NOMO-1 (cell line): Measurements from ENCODE around the gene EPB41L1.

Experiments used
- DNase-seq, 2 experiments: peaks; one replicate each; lab custom pipeline; 2025; ENCODE audit not compliant: unreplicated experiment in 2 of 2; lab: John Stamatoyannopoulos, UW

Gene EPB41L1

DNA sequence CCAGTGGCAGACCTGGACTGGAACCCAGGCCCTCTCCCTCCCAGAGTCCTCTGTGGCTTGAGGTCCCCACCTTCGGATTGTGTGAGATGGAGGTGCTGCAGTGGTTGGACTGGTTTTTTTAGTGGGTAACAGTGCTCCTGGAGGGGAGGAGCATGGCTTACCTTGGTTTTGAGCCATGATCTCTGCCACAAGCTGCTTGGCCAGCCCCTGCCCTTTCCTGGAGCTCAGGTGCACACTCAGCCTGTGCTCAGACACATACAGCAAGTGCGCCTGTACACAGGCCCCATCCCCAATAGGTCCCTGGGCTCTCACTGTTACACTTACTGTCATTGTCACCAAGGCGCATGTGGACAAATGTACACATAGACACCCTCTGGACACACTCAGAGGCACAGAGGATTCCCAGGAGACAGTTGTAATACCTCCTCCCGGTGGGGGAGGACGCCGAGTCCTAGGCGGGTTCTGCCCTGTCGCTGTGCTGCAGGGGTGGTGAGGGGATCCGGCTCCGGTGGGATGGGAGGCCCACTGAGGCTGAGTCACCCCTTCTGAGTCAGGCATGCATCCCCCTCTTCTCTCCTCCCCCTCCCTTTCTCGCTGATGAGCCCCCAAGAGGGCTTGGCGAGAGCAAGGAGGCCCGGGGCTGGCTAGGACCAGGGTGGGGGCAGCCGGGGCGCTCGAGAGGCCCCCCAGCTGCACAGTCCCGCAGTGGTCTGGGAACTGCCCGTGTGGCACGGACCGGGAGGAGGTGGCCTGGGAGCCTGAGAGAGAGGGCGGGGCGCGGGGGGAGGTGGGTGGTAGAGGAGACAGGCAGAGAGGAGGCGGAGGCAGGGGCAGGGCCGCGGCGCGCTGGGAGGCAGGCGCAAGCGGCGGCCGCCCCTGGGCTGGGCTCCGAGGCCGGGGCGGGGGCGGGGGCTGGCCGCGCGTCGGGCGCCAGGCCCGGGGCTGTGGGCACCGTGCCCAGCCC, 522 bp upstream of the EPB41L1 start:
- no peak for DNase-seq

DNA sequence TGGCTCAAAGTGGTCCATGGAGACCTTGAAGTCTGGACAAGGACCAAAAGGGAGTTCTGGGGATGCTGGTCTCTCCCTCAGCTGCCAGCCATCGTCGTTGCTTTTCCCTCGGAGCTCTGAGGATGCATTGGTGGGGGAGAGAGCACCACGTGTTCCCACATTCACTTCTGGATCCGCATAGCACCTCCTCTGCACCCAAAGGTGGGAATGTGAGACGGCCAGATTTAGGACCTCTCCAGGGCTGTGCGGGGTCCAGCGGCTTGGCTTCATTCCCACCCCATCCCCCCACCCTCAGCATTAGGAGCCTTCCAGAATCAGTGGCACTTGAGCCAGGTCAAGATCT, 1.1 kb downstream of the EPB41L1 start:
- DNase-seq: no peak

DNA sequence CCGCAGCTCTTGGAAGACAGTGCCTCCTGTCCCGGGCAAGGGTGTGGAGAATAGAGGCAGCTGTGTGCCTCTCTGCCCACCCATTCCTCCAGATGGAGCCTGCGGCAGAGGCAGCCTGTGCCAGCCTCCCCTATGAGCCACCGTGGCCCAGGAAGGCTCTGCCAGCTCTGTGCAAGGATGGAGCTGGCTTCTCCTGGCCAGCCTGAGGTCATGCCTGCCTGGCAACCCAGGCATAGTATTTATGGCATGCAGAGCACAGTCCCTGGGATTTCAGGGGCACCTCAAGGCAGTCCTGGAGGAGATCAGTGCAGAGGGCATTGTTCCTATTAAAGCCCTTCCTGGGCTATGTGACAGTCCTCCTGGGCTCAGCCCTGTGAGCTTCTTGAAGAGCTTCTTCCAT, 1.5 kb downstream of the EPB41L1 start:
- no peak for DNase-seq

DNA sequence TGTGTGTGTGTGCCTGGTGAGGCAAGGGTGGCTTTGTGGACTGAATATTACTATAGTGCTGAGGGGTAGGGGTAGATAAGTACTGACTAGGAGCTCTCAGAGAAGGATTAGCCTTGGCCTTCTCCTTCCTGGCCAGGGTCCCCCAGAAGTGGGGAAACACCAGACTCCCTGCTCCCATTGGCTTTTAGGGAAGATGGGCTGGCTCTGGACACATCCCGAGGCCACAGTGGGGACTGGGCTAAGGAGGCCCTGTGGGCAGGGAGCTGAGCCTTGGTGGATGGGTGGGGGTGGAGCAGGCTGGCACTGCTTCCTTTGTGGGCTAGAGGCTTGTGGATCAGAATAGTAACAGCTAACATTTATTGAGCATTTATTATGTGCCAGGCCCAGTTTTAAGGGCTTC, 3.1 kb downstream of the EPB41L1 start:
- no peak for DNase-seq

DNA sequence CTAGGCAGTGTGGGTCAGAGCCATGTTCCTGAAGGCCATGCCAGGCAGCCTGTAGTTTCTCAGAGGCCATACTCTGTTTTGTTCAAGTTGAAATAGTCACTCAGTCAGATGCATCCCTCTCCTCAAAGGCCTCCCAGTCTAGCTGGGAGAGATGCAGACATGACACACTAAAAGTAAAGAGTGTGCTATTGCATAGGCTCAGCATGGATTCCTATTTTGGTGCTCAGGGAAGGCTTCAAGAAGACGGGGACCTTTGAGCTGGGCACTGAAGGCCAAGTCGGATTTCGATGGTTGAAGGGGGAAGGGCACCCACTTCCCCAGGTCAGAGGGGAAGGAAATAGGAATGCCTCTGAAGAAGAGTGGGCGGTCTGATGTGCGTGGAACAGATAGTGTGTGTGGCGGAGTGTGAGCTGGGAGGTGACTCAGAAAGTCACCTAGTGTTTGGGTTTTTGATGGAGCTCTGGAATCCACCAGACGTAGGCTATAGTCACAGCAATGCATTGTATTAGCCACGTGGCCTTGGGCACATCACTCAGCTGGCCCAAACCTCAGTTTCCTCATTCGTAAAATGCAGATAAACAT, 3.7 kb downstream of the EPB41L1 start:
- no peak for DNase-seq

DNA sequence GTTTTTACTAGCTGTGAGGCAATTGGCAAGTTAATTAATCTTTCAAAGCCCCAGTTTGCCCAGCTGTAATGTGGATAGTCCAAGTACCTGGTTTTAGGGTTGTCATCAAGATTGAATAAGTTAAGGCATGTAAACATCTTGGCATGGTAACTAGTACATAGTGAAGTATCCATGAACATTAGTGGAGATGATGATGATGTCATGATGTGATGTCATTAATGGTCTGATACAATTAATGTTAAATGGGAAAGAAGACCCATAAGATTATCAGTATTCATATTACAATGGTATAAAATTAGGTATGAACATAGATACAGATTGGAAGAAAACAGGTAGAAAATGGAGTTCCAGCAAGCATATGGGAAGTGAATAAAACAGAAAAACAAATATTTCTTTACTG, 5.3 kb downstream of the EPB41L1 start:
- DNase-seq: no peak

DNA sequence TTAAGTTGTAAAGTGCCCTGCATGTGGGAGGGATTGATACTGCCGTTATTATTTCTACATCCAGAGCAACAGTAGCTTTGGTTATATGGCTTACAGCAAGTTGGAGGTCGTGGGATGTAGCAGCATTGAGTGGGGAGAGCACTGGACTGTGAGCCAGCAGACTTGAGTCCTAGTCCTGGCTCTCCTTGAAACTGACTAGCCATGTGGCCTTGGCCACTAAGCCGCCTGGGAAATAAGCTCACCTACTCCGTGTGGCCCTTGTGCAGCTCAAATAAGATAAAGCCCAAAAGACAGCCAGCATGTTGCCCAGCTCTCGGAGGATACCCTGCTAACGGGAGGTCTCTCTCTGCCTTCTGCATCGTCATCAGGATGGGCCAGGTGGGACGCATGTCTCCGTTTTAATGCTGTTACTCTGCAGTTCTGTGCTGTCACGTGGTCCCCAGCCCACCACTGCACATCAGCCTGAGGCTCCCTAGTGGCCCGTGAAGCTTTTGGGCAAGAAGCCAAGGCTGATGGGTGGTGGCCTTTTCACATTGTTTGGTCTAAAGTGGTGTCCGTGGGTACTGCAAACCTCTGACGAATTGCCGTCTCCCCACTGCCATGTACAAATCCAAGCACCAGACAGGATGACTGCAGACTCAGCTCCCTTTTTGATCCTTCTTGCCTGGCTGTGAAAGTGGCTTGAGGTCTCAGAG, 7.9 kb downstream of the EPB41L1 start:
- no peak for DNase-seq

DNA sequence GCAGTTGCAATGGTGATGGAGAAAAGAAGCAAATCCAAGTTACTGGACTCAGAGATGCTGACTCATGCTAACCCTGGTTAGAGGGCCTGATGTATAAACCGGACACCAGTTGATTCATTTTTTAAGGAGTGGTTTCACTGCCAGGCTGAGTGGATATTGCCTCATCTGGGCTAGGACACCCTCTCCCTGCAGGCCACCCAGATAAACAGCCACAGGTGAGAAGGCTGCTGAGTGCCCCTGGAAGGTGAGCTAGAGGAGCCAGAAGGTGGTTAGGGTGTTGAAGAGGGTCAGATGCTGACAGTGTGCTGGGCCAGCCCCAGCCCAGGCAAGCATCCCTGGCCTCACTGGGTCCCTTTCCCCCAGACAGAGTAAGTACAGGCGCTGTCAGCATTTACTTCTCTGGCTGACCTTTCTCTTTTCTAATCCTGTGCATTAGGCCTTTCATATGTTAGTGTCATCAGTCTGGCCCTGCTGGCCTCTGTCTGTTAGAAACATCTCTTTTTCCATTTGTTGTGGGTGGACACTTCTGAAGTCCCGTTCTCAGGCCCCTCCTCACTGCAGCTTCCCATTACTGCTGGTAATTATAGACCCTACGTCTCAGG, 13.5 kb downstream of the EPB41L1 start:
- peak in 1 of 2 experiments; percentile 25 for DNase-seq

DNA sequence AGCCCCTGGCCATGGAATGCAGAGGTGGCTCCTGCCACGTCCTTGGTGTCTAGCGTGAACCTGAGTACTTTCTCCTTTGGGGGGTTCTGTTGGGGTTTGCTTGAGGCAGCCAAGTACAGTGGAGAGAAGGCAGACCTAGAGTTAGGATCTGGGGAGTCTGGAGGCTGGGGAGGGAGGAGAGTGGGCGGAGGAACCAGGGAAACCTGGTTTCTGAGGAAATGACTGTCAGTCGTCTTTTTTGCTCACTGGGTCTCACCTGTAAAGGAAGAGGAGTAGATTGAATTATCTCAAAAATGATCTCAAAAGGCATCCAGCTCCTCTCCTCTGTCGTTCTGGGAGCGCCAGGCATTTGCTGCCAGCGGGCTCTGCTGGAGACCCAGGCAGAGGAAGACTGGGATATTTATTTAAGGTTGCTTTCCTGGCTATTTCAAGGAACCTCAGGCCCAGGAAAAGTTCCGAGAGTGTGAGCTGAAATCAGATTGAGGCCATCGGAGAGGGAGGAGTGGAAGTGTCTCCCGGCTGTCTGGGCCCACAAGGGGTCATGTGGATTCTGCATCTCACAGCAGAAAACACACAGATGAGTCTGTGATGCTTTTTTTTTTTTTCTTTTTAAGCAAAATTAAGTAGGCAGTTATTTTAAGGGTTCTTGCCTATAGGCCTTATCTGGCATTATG, 16.1 kb downstream of the EPB41L1 start:
- no peak for DNase-seq

DNA sequence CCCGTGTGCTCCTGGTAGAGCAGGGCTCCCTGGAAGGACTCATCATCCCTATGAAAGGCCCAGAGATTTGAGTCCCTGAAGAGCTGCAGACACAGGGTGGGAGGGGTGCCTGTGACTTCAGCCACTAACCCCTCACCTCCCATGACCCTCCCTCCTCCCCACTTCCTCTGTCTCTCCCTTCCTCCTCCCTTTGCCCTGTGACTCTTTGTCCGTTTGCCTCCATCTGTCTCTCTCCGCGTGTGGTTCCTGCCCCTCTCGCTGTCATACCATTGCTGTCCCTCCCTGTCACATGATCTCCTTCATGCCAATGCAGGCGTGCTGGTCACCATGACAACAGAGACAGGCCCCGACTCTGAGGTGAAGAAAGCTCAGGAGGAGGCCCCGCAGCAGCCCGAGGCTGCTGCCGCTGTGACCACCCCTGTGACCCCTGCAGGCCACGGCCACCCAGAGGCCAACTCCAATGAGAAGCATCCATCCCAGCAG, 19.0 kb downstream of the EPB41L1 start:
- peak in 1 of 2 experiments; percentile 44 for DNase-seq

DNA sequence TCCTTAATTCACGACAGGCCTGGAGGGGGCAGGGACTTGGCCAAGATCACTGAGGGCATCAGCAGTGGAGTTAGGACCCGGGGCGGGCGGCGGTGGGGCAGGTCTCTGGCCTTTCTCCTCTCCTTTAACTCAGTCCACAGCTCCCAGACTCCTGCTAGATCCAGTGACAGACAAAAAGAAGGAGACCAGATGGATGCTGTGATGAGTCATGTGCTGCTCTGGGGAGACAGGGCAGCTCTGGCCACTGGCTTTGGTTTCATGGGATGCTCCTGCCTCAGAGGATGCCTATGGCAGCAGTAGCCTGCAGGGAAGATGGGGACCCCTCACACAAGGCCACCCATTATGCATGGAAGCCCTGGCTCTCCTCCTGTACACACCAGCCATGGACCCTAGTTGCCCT, 20.5 kb downstream of the EPB41L1 start:
- DNase-seq: no peak

DNA sequence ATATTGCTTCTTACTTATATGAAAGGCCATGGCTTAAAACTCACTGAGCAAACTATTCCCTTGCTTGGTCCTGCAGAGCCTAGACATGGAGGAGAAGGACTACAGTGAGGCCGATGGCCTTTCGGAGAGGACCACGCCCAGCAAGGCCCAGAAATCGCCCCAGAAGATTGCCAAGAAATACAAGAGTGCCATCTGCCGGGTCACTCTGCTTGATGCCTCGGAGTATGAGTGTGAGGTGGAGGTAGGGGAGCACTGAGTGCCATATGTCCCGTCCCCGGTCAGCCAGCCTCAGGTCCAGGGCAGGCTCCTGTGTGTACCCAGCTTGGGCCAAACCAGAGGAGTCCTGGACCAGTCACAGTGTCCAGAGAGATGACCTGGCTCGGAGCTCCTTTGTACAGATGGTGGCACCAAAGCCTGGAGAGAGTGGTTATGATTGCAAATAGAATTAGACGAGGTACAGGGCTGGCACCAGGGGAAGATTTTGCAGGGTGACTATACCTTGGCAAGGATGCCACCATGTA, 21.0 kb downstream of the EPB41L1 start:
- DNase-seq: no peak

DNA sequence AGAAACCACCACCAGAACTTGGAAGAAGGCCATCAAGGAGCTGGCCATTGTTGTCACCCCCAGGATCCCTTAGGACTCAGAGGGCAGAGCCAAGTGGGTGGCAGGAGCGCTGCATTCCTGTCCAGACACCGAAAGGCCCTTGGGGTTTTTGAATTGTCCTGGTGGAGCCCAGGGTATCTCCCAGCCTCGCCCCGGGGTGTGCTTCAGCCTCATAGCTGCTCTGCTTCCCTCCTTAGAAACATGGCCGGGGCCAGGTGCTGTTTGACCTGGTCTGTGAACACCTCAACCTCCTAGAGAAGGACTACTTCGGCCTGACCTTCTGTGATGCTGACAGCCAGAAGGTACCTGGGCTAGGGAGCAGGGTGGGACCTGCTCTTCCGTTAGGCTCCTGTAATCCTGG, 23.2 kb downstream of the EPB41L1 start:
- no peak for DNase-seq

DNA sequence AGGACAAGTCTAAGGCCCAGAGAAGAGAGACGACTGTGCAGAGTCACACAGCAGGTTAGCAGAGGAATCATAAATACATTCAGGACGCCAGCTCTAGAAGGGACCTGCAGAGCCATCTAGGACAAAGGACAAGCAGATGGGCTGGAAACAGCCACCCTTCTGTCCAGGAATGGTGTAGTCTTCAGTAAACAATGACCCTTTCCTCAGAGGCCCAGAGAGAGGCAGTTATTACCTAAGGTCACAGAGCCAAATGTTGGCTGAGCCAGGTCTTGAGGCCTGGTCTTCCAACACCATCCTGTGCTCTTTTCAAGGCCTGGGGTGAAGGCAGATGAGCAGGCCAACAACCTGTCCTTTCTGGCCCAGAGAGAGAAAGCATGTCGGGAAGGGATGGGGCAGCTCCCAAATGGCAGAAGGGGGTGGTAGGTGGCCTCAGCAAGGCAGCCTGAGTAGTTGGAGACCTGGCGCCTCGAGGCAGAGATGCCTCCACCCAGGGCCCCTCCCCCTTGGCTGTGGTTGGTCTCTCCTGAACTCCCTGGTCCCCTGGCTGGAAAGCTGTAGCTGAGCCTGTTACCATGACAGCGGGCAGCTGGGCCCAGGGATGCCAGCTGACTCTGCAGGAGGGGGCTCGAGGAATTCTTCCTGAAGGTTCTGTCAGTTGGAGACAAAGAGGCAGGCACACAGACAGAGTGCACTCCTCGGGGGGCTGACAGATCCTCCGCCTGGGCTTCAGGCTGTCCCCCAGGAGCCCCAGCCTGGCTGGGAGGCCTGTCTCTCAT, 24.8 kb downstream of the EPB41L1 start:
- no peak for DNase-seq

DNA sequence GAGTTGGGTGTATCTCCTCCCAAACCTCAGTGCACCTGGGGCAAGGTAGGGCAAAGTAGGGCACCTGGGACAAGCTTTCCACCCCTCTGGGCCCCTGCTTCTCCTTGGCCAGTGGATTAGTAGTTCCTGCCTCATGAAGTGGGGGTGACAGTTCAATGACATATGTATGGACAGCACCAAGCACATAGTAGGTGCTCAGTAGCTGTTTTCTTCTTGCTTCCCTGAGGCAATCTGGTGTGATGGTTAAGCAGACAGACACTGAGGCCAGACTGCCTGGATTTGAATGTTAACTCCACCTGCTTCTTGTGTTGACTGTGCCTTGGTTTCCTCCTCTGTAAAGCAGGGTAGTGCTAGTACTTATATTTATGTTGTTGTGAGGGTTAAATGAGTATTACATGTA, 25.8 kb downstream of the EPB41L1 start:
- no peak for DNase-seq

DNA sequence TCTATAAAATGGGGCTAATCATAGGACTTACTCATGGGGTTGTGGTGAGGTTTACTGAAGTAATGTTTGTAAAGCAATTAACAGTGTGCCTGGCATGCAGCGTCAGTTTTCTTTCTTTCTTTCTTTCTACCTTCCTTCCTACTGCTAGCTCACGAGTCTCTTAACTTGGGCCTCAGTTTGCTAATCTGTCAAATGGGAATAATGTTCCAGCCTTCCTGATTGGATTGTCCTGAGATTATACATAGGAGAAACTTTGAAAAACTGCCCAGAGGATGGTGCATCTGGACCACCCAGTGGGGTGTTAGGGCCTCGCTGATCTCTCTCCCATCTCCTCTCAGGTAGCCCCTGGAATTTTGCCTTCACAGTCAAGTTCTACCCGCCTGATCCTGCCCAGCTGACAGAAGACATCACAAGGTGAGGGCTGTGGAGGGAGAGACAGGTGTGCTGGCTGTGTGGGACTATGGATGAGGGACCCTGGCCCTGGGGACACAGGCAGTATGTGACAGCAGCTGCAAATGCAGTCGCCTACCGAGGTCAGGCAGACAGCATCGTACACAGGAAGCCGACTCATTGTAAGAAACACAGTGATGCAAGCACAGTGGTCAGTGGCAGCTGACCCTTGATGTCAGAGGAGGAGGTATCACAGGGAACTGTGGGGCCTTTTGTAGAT, 27.5 kb downstream of the EPB41L1 start:
- DNase-seq: no peak

DNA sequence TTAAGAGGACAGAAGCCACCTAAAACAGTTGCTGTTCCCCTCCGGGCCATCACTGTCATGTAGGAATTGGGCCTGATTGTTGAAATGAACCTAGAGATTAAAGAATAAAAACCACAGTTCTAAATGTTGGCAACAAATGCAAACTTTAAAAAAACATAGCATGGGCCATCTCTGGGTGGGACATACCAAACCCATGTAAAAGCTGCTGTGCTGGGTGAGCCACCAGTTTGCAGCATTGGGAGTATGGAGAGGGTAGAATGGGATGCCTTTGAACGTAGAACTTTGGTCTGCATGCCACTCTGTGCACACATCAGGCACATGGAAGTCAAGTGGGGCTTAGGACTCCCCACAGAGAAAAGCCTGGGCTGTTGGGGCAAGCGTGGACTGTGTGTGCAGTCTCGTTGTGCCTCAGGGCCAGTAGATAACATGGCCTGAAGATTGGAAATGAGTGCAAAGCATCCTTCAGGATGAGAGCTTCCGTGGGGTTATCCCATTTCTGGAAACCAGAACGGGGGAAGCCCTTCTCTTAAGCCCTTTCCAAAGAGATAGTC, 28.1 kb downstream of the EPB41L1 start:
- no peak for DNase-seq

DNA sequence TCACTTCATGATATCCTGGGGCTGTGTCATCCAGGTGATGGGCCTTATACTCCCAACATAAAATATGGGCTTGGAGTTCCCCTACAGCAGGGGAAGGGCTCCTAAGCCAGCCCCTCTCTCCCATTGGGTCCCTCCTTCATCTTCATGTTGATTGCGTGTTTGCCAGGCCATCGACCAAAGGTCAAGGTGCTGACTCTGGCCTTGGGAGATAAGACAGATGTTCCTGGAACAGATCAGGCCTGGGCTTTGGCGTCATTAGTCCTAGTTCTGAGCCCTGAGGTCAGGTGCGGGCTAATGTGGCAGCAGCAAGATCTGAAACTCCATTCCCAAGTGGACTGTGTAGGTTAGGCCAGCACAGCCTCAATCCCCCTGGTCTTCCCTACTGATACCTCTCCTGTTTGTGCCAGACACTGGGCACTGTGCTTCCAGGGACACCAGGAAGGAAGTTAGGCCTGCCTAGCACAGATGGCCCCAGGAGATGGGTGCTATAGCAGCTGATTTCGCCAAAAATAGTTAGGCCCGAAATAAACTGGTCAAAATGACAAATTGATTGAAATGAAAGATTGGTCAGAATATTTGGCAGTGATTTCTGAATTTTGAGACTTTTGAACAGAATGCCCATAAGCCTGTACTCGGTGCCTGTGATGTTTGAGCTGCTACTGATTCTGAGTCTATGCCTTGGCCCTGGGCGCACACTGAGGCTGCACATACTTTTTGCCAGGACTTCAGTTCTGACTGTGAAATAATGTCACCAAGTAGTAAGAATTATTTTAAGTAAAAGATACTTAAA, 28.8 kb downstream of the EPB41L1 start:
- DNase-seq: no peak
